NCI-H1105 treated with DMSO at 0.1 percent for 48 hours (cell line): ENCODE data around the gene MCAT.
"Not testable (repeated sequence)": the region's sequence is repeated elsewhere in the genome, so short reads cannot be mapped to it uniquely, and the experiment has no call there.

ENCODE experiments used
- DNase-seq: peaks from one replicate; lab custom pipeline; 2025; lab: John Stamatoyannopoulos, UW

The MCAT gene

GRCh38 chr22:43126501-43127165 is 16.6 kb downstream of the MCAT start:
- DNase-seq: no peak

- DNase-seq: no peak
Observed at GRCh38 chr22:43118953-43119458, 24.2 kb downstream of the MCAT start.

DNA sequence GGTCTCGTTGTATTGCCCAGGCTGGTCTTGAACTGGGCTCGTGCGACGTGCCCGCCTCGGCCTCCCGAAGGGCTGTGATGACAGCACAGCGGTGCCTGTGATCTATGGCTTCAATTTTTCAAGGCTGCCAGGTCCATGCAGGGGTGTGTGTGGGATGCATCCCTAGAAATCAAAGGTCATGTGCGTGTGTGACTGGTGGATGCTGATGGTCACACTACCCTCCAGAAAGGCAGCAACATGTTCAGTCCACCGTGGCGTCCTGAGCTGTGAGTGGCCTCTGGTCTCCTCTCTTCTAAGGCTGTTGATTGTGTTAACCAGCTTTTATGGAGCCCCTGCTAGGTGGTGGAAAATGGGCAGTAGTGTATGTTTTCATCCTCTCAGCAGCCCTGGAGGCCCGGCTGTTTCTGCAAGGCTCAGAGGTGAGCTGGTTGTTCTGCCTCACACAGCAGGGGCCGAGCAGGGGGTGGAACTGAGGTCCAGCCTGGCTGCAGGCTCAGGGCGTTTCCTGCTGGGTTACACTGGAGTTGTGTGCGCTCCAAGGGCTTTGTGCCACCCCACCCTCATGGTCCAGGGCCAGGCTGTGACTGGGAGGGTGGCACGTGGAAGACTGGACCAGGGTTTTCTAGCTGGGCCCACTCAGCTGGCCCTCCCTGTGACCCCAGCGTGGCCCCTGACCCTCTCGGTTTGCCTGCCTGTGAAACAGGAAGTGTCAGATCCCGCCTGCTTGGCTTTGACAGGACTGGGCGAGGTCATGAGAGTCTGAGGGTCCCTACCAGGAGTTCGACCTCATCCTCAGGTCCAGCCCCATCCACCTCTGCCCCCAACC is 25.0 kb downstream of the MCAT start:
- no peak for DNase-seq

DNA sequence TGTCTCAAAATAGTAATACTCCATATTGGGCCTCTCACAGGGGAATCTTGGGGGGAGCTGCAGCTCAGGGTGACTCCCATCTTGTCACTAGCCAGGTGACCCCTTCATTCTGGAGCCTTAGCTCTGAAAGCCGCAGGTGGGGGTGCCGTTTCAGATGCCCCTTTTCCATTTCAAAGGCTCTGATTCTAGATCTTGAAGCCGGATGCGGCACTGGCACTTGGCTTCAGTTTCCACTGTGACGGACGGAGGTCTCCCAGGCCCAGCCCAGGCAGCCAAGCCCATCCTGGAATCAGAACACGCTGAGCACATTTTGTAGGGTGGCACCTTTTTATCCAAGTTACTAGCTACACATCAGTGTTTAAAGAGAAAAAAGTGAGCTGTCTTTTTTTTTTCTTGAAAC is 26.3 kb downstream of the MCAT start:
- no peak for DNase-seq

DNA sequence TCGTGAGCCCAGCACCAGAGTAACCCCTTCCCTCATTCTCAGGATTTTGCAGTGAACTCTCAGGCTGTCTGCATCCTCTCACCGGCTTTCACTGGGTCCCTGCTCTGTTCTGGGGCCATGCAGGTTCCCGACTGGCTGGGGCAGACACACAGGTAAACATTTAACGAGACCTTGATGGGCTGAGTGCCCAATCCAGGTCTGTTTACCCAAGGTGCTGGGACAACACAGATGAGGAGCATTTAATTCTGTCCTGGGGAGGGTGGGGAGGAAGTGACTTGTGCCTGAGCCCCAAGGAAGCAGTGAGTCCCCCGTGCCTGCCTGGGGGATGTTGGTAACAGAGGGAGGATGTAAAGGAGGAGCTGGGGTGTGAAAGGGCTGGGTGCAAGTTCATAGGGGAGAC is 28.2 kb downstream of the MCAT start:
- DNase-seq: no peak

GRCh38 chr22:43113526-43114251 is 29.5 kb downstream of the MCAT start:
- DNase-seq: no peak

DNA sequence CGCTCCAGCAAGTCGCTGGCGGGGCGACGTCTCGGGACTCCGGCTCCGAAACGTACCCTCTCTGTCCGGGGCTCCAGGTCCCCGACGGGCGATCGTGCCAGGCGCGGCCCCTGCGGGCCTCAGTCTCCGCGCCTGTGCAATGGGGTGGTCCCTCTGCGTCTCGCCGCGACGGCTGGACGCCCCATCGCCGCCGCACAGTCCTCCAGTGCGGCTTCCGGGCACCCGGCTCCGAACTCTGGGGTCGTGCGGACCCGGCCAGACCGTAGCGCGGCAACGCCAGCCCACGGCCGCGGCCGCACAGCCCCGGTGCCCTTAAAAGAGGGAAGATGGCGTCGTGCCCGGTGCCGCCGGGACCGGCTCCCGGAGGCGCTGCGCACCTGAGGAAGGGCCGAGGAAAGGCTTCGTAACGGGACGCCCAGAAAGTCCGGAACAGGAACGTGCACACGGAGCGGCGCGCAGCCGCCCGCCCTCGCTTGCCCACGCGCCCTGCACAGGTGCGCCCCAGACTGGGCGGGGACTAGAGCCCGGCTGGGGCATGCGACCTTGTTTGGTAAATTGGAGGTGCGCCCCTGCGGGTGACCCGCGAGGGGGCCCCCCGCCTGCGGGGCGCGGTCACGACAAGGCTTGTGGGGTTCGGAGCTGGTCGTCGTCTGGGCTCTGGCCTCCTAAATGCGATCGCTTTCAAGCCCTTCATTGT is 32.1 kb downstream of the MCAT start:
- DNase-seq: no peak

GRCh38 chr22:43110444-43110926 is 32.7 kb downstream of the MCAT start, which contains the start of gene BIK:
Gene BIK (plus strand): TSS chr22:43110750. CDS start chr22:43124023, 13,273 bp downstream.
- peak; percentile 46 for DNase-seq

DNA sequence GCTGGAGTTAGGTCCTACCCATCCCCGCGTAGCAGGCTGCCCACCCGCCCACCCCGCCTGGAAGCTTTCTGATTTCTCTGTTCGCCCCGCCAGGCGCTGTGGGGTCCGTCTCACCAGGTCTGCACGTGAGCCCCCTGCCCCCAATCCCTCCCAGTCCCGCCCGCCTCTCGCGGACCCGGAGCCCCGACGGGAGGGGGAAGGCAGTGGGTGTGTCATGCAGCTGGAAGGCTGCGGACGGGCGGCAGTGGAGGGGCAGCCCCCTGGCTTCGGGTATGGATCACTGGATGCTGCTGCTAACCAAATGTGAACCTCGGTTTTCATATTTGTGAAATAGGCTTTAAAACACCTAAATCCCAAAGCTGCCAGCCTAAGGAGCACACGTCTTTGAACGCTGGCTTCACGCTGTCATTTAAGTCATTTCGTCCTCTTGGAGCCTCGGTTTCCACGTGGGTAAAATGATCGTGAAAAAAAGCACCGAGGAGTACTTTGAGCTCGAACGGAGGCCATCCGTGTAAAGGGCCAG is 33.2 kb downstream of the MCAT start:
- no peak for DNase-seq

GRCh38 chr22:43109511-43109910 is 33.7 kb downstream of the MCAT start:
- no peak for DNase-seq

GRCh38 chr22:43106302-43106701 is 36.9 kb downstream of the MCAT start:
- no peak for DNase-seq

GRCh38 chr22:43104950-43105349 is 38.2 kb downstream of the MCAT start:
- not testable (repeated sequence) for DNase-seq

GRCh38 chr22:43104056-43104625 is 39.1 kb downstream of the MCAT start:
- DNase-seq: not testable (repeated sequence)

DNA sequence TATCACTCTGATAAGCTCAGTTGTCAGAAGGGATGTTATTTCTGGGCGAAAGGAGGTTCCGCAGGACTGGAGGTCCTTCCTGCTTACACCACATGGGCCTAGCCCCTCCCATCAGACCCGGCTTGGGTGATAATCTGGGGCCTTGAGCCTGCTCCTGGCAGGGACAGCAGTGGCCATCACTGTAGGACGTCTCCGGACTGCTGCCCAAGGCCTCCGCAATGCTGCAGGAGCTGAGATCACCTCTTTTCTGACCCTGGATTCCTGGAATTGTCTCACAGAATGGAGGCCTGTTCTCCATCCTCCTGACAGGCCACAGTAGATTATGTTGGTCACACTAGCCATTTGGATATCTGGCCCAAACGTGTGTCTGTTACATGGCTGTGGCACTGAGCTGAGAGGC is 41.9 kb downstream of the MCAT start:
- DNase-seq: no peak

DNA sequence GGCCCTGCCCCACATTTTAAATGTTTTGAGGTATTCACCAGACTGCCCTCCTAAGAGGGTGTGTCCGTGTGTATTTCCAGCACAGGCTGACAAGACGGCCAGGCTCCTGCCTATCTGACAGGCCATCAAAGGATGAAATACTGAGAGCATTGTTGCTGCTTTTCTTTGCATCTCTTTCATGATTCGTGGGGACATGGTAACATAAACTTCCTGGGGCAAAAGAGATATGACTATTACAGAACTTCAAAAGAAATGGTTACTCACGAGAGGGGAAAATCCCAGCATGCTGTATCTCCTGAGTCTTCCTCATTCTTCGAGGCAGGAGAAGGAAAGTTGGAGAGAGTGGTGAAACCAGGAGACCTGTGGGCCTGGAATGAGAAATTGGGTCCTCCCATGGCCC is 43.0 kb downstream of the MCAT start:
- no peak for DNase-seq

DNA sequence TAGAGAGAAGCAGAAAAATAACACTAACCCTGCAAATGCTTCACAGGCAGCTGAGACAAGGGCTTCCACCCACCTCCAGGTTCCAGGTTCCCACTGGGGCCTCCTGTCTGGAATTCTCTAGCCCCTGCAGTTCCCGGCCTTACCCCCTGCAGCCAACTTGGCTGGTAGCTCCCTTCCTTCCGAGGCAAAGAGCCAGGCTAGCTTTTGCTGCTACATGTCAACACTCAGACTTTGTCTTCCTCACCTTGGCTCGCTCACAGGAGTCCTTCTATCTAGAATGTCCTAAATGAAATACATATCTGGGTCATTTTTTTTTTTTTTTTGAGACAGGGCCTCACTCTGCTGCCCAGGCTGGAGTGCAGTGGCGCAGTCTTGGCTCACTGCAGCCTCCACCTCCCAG is 44.1 kb downstream of the MCAT start:
- DNase-seq: no peak

GRCh38 chr22:43098356-43098755 is 44.8 kb downstream of the MCAT start:
- DNase-seq: no peak

DNA sequence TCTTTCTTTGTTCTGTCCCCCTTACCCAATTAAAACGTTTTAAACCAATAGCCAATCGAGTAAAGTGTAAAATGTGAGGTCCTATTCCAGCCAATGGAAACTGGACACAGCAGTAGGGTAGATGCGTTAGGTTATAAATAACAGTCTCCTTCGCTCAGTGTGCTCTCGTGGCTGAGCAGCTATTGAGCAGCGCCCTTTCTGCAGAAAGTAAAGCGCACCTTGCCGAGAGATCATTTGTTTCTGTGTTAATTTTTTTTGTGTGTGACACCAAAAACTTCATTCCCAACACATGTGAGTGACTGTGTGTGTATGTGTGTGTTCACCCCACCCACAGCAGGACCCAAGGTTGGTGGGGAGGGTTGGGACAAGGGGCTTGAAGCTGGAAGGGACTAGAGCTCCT is 46.8 kb downstream of the MCAT start:
- no peak for DNase-seq

- peak; percentile 12 for DNase-seq
Observed at GRCh38 chr22:43094551-43094950, 48.6 kb downstream of the MCAT start.

GRCh38 chr22:43094085-43094484 is 49.1 kb downstream of the MCAT start:
- DNase-seq: no peak

DNA sequence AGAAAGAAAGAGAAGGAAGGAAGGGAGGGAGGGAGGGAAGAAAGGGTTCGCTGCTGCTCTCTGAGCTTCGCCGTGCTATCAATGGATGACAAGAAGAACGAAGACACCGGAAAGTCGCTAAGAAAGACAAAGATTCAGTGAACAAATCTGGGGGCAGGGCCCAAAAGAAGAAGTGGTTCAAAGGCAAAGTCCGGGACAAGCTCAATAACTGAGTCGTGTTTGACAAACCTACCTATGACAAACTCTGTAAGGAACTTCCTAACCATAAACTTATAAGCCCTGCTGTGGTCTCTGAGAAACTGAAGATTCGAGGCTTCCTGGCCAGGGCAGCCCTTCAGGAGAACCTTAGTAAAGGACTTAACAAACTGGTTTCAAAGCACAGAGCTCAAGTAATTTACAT is 51.1 kb downstream of the MCAT start:
- DNase-seq: no peak
